ENCODE measurements around the gene GSK3B.

The GSK3B gene

GRCh38 chr3:119808843-119809242 lies 285.4 kb downstream of the GSK3B start:
- TF ChIP-seq CTCF (IDR thresholded peaks at IDR 0.05; ENCODE audit: borderline replicate concordance, insufficient read depth, low read depth, low read length), result no peak
- no peak overlapping the region for H3K4me3 ChIP-seq (ENCODE audit: low read depth, low read length)

GRCh38 chr3:119808244-119808643 lies 286.0 kb downstream of the GSK3B start:
- TF ChIP-seq CTCF (IDR thresholded peaks at IDR 0.05; ENCODE audit: borderline replicate concordance, insufficient read depth, low read depth, low read length), result no peak
- H3K4me3 ChIP-seq (ENCODE audit: low read depth, low read length), result no peak overlapping the region

GRCh38 chr3:119800844-119801243 lies 293.4 kb downstream of the GSK3B start:
- TF ChIP-seq CTCF (IDR thresholded peaks at IDR 0.05; ENCODE audit: borderline replicate concordance, insufficient read depth, low read depth, low read length), result no peak

GRCh38 chr3:119796785-119797184 lies 297.5 kb downstream of the GSK3B start:
- no peak overlapping the region for H3K4me3 ChIP-seq (ENCODE audit: low read depth, low read length)
- TF ChIP-seq CTCF (IDR thresholded peaks at IDR 0.05; ENCODE audit: borderline replicate concordance, insufficient read depth, low read depth, low read length), result no peak

More at GRCh38 chr3:119800844-119801243, 293.4 kb downstream of the GSK3B start:
- no peak overlapping the region for H3K4me3 ChIP-seq (ENCODE audit: low read depth, low read length)

GRCh38 chr3:119796368-119796767 lies 297.9 kb downstream of the GSK3B start:
- no peak overlapping the region for H3K4me3 ChIP-seq (ENCODE audit: low read depth, low read length)
- TF ChIP-seq CTCF (IDR thresholded peaks at IDR 0.05; ENCODE audit: borderline replicate concordance, insufficient read depth, low read depth, low read length), result no peak

- H3K4me3 ChIP-seq (ENCODE audit: low read depth, low read length), result no peak overlapping the region
- no peak for TF ChIP-seq CTCF (IDR thresholded peaks at IDR 0.05; ENCODE audit: borderline replicate concordance, insufficient read depth, low read depth, low read length)
Measured at GRCh38 chr3:119795849-119796248, 298.4 kb downstream of the GSK3B start.

GRCh38 chr3:119794971-119795612 lies 299.2 kb downstream of the GSK3B start:
- no peak overlapping the region for H3K4me3 ChIP-seq (ENCODE audit: low read depth, low read length)
- no peak for TF ChIP-seq CTCF (IDR thresholded peaks at IDR 0.05; ENCODE audit: borderline replicate concordance, insufficient read depth, low read depth, low read length)

Data from GM12875 (cell line).